GM19372 (cell line): ENCODE measurements around the gene PLAC1.

Experiments
- ATAC-seq: cut with Tn5 transposase; IDR thresholded peaks from one replicate; pipeline ENCODE4 v1.9.1; 2021; ENCODE audit warnings: mild to moderate bottlenecking, low read depth, moderate library complexity; ENCODE audit not compliant: unreplicated experiment

PLAC1 gene

GRCh38 chrX:134632355-134632754, 25.9 kb downstream of the PLAC1 start:
- no peak for ATAC-seq

DNA sequence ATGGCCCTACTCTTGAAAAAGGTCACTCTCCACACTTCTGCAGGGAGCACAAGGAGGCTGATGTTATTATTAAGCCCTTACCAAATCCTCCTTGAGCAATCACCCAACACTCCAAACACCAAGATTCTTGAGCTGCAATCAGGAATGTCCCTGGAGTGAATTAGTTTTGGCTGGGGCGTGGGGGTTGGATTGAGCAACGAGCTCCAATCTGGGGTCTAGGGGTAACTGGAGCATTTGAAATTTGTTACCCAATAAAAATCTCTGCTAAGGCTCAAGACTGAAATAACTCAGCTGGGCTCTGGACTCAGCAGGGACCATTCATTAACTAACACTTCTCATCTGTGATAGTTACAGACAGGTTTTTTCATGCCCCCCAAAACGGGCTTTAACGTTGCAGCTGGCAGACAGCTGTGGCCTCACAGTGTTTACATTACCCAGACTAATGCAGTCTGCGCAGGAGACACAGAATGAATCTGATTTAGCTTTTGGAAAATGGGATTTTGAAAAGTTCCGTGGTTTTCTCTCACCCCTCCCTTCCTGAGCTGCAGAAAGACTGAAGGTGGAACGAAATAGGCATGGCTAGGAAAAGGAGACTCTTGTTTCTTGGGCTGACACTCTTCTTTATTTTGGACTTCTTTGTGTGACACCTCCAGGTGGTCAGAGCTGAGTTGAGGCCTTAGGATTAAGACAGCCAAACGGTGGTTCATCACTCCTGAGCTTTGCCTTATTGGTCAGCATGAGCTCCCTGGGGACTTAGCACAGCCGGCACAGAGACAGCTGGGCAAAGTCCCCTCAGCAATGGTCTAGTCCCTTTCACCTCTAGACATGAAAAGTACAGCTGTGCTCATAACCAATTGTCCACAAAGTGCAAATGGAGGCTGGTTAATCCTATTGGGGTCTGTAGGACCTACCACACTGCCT, 26.6 kb downstream of the PLAC1 start:
- no peak for ATAC-seq

DNA sequence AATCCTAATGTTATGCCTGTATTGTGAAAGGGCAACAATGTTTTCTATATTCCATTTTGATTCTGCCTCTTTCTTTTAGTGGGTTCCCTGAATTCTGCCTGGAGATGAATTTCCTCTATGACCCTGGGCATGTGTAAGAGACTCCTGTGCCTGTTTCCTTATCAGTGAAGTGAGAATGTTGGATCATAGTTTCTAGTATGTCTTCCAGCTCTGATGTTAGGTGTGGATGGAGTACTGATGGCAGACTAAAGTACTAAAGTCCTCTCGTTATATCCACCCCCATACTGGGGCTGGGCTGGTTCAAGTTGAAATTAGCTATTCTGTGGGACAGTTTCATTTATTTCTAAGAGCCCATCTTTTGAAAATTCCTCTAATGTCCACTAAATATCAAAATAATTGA, 29.6 kb downstream of the PLAC1 start:
- ATAC-seq: no peak

- ATAC-seq: no peak
Observed at GRCh38 chrX:134626434-134626833, 31.8 kb downstream of the PLAC1 start.

DNA sequence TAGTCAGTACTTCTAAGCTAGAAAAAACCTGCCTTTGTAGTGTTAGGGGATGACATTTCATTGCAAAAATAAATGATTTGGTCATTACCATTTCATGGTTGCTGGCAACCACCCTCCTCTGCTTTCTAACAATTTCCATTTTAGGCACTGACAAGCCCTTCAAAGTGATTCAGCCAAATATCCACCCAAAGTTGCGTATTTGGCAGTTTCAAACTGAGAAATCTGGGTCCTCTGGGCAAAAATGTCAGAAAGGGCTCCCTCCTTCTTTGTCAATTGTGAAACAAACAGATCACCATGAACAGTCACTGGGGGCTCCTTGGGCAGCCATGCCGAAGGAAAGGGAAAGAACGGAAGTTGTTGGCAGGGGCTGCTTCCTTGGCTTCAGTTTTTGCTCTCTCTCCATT, 33.0 kb downstream of the PLAC1 start:
- ATAC-seq: no peak

DNA sequence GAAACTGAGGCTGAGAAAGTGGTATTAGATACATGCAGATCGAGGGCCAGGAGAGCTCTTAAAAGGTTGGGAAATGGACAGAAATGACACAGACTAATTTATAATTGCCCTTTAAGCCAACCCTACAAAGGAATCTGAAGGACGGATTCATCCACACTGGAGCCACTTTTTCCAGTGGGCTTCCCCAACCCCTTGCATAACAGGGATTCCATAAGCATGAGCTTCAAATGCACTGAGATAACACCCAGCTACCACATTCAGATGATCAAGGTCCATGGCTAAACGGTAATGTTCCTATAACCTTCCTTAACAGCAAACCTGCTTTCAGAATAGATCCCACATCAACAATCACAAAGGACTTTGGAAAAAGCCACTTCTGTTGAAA, 34.2 kb downstream of the PLAC1 start:
- ATAC-seq: no peak

DNA sequence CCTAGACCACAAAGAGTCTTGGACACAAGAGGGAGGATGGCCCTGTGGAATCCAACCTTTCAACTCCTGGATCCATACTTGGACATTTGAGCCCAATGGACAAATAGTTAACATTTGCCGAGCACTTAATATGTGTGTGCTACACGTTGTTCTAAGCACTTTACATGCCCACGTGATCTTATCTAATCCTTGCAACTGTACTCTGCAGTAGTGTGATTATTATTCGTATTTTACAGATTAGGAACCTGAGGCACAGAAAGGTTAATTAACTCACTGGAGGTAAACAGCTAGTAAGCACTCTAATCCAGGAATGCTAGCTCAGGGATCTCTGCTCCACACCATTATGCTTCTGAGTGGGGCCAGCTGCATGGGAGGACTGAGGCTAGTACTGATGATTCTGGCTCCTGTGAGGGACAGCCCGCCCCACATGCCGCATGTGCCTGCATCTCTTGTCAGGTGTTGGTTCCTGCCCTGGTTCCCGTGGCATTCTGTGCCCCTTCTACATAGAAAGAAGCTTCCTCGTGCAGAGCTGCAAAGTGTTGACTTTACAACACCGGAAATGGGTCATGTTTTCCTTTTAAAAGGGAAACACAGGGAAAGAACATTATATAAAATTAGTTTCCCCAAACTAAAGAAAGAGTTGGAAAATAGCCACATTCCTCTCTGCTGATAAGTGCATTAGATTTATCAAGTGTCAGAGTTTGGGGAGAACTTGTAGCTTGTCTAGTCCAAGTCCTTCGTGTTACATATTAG, 34.8 kb downstream of the PLAC1 start:
- no peak for ATAC-seq

- ATAC-seq: no peak
Observed at GRCh38 chrX:134622813-134623185, 35.5 kb downstream of the PLAC1 start.

- ATAC-seq: peak; percentile 89
Observed at GRCh38 chrX:134622056-134622812, 36.0 kb downstream of the PLAC1 start.

DNA sequence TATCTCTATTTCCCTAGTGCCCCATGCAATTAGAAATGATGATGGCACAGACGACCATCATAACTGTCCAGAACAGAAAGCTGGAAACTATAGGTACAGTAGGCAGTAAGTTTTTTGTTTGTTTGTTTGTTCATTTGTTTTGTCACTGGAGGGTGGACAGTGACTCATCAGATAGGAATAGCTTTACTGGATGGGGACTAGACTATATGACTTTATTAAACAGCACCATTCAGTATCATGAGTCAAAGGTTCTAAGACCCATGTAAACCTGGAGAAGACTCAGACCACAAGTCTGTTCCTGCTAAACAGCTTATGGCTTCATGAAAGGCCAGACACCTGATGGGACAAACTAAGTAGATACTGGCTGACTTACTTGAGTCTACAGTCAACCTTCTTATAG, 38.4 kb downstream of the PLAC1 start:
- no peak for ATAC-seq

DNA sequence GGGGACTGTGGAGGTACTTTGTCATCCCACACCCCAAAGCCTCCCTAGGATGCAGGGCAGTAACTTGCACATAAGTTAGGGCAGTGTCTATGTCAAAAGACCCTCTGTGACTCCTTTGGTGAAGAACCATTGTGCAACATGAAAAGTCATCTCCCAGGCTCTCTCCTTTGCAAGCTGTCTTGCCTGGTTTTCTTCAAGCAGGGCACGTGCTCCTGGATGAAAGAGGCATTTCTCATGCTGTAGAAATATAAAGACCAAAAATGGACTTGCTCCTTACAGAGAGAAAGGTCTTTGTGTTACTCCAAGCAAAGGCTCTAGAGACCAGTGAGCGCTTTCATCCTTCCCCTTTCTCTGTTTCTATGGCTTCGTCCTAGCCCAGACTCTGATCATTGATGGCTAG, 44.9 kb downstream of the PLAC1 start:
- ATAC-seq: no peak

DNA sequence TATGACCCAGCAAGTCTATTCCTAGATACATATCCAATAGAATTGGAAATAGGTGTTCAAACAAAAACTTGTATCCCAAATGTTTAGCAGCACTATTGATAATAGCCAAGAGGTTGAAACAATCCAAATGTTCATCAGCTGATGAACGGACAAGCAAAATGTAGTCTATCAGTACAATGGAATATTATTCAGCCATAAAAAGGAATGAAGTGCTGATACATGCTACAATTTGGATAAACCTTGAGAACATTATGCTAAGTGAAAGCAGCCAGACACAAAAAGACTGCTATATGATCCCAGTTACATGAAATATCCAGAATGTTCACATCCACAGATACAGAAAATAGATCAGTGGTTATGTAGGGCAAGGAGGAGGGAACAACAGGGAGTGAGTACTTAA, 50.1 kb downstream of the PLAC1 start:
- no peak for ATAC-seq

- ATAC-seq: no peak
Observed at GRCh38 chrX:134607523-134607922, 50.7 kb downstream of the PLAC1 start.

DNA sequence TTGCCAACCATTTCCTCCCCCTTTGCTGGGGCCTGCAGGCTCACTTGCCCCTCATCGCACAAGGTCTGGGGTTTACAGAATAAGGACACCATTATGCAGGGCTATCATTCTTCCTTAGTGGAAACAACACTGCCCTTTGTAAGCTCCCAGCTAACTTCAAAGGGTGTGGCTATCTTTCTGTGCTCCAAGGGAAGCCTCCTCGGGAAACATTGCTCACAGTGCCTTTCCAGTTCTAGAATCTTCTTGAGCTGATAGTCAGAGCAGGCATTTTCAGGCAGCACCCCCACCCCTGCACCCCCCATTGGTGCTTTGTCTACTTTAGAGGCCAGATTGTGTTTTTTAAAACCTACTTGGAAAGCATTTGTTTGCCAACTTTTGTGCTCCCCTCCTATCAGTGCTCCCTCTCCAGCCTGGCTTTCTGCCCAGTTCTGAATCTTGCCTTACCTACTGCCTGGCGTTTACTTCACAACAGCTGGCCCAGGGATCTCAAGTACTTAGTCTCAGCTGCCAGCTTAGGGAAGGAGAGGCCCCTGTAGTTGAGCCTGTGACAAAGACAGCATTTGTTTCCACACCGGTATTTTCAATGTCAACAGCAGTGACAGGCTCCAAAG, 53.5 kb downstream of the PLAC1 start:
- ATAC-seq: no peak

DNA sequence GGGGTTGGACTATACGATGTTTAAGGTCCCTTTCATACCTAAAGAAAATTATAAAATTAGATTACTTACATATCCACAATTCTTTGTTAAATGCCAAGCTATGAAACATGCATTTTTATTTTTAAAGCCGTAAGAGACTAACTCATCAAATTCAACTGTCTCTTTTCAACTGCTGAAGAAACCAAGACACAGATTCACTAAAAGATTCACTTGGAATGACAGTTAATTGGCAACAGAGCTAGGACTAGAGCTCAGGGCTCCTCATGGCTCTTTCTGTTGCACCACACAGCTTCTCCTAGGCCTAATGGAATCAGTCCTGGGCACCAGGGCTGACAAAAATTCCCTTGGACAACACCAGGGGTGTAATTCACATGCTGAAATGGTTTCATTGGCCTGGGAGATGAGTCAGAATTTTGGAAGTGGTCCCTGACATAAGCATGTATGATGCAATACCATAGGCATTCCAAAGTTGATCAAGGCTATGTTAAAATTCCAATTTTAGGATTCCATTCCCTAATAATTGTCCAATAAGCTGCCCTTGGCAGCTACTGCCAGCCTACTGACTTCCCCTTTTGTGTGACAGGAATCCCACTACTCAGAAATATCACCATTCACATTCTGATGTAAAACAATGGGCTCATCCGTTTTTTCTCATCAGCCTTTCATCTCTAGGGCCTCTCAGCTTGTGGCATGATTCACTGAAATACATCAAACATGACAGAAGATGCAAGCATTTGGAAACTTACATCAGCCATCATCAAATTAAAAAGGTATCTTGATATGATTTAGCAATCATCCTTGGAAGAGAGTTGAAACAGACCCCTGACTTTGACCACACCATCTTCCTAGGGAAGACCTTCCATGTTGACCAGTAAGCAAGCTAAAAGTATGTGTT, 54.2 kb downstream of the PLAC1 start:
- no peak for ATAC-seq

DNA sequence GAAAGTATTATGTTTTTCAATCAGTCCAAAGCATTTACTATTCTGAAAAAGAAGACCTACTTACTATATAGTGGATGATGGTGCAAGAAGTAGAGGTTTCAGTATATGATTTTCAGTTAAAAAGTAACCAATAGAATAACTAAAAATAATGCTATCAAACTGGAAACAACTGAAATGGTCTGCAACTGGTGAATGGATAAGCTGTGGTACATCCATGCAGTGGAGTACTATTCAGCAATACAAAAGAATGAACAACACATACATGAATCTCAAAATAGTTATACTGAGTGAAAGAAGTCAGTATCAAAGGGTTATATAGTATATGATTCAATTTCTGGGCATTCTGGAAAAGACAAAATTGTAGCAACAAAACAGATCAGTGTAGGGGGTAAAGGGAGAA, 55.9 kb downstream of the PLAC1 start:
- ATAC-seq: no peak

GRCh38 chrX:134601240-134601765, 57.0 kb downstream of the PLAC1 start:
- ATAC-seq: no peak

- ATAC-seq: no peak
Observed at GRCh38 chrX:134600714-134601113, 57.6 kb downstream of the PLAC1 start.

- no peak for ATAC-seq
Observed at GRCh38 chrX:134599184-134599914, 58.9 kb downstream of the PLAC1 start.
